Endodermal cell (in vitro differentiated cells): ENCODE data around the gene CLP1. TPM values are rescaled to one million over a fixed set of nuclear protein-coding genes. Genes with fewer than 3 reads are reported as not detected.

Experiments used
- DNase-seq: peaks from one replicate; pipeline ENCODE4 v3.0.0-alpha.2; 2017
- H3K27ac ChIP-seq: 2 replicates; pipeline ENCODE4 v1.5.1; 2013; ENCODE audit warnings: mild to moderate bottlenecking, low read depth, low read length, moderate library complexity
- H3K27me3 ChIP-seq: 2 replicates; pipeline ENCODE4 v1.6.1; 2013; ENCODE audit warnings: mild to moderate bottlenecking, low read length, moderate library complexity; ENCODE audit not compliant: insufficient read depth, control insufficient read depth, poor library complexity, severe bottlenecking
- H3K36me3 ChIP-seq: 2 replicates; pipeline ENCODE4 v1.7.0; 2013; ENCODE audit warnings: mild to moderate bottlenecking, low read length, moderate library complexity; ENCODE audit not compliant: control insufficient read depth, insufficient read depth
- H3K4me1 ChIP-seq: one replicate; pipeline ENCODE4 v1.7.0; 2013; ENCODE audit warnings: low read length; ENCODE audit not compliant: control insufficient read depth, insufficient read depth
- H3K4me3 ChIP-seq: 2 replicates; pipeline ENCODE4 v1.5.1; 2013; ENCODE audit warnings: mild to moderate bottlenecking, low read length, moderate library complexity
- H3K9ac ChIP-seq: 2 replicates; pipeline ENCODE4 v1.6.1; 2013; ENCODE audit warnings: mild to moderate bottlenecking, low read length, moderate library complexity; ENCODE audit not compliant: poor library complexity, severe bottlenecking; ENCODE audit errors: extremely low read depth
- H3K9me3 ChIP-seq: 2 replicates; pipeline ENCODE4 v1.6.1; 2013; ENCODE audit warnings: mild to moderate bottlenecking, low read length, moderate library complexity; ENCODE audit not compliant: control insufficient read depth
- H3K27ac Mint-ChIP-seq: 2 replicates; pipeline ENCODE4 v1.8.0; 2020; ENCODE audit warnings: mixed read lengths
- H3K27me3 Mint-ChIP-seq: 2 replicates; pipeline ENCODE4 v1.8.0; 2021; ENCODE audit warnings: mild to moderate bottlenecking, mixed read lengths; ENCODE audit not compliant: insufficient read depth
- H3K36me3 Mint-ChIP-seq: 2 replicates; pipeline ENCODE4 v1.8.0; 2020; ENCODE audit warnings: low read depth, mixed read lengths
- H3K4me1 Mint-ChIP-seq: 2 replicates; pipeline ENCODE4 v1.8.0; 2020; ENCODE audit warnings: mixed read lengths
- H3K4me3 Mint-ChIP-seq: 2 replicates; pipeline ENCODE4 v1.8.0; 2020; ENCODE audit warnings: mild to moderate bottlenecking, moderate library complexity, mixed read lengths
- H3K9me3 Mint-ChIP-seq: 2 replicates; pipeline ENCODE4 v1.8.0; 2020; ENCODE audit warnings: mild to moderate bottlenecking, mixed read lengths
- CTCF ChIP-seq: fragments of 200-600 bp; sonication (generic); conservative IDR thresholded peaks from 2 replicates; pipeline ENCODE4 v1.5.0; 2021; ENCODE audit warnings: antibody characterized with exemption, mild to moderate bottlenecking
- WGBS, 2 experiments: methylation state at CpG; one replicate each; pipeline versions ENCODE4 v1.1.5 to v1.1.7; 2013; ENCODE audit warnings: missing lambda C conversion rate in 2 of 2, mixed read lengths in 1 of 2; ENCODE audit not compliant: insufficient coverage in 1 of 2, insufficient read length in 1 of 2; 5-methylcytosine and 5-hydroxymethylcytosine counted together
- total RNA-seq, 2 donors: library from RNA; stranded (reverse); fragmentation: NEBNext Ultra II Directional in 1 of 2; extraction: Animal tissue kit (Norgen Biotek cat#: 25700) in 1 of 2; gene quantifications; 2 replicates in 1 of 2; 3 replicates in 1 of 2; pipeline ENCODE4 v1.2.1, GENCODE V29; 2021

CLP1 gene
- total RNA-seq, 2 donors from 2014 or later: 23.7 to 25.2 TPM

GRCh38 chr11:57614234-57614772 lies 43.3 kb upstream of the CLP1 start:
- H3K4me3 ChIP-seq: no peak overlapping the region
- H3K27ac Mint-ChIP-seq: no peak overlapping the region
- peaks cover 2% of the 10 kb centered on the region for H3K9me3 Mint-ChIP-seq
- peaks cover 6% of the 10 kb centered on the region for H3K4me1 Mint-ChIP-seq
- no peak for TF ChIP-seq CTCF
- 80 to 96% methylated on average over 4 to 10 of the region's 10 CpGs for WGBS, 2 experiments
- H3K36me3 ChIP-seq: peaks cover 2% of the 10 kb centered on the region
- H3K27me3 ChIP-seq: no peaks in the 10 kb centered on the region
- no peaks in the 10 kb centered on the region for H3K4me1 ChIP-seq
- no peak for DNase-seq
- no peaks in the 10 kb centered on the region for H3K27me3 Mint-ChIP-seq
- H3K9ac ChIP-seq: no peak overlapping the region
- no peak overlapping the region for H3K4me3 Mint-ChIP-seq
- H3K36me3 Mint-ChIP-seq: peaks cover 41% of the 10 kb centered on the region
- no peak overlapping the region for H3K27ac ChIP-seq
- H3K9me3 ChIP-seq: peaks cover under 1% of the 10 kb centered on the region

- no peak for DNase-seq
- no peaks in the 10 kb centered on the region for H3K27me3 Mint-ChIP-seq
- H3K36me3 Mint-ChIP-seq: peaks cover 36% of the 10 kb centered on the region
- peaks cover 9% of the 10 kb centered on the region for H3K9me3 Mint-ChIP-seq
- H3K9me3 ChIP-seq: peaks cover 10% of the 10 kb centered on the region
- peaks cover 2% of the 10 kb centered on the region for H3K36me3 ChIP-seq
- WGBS, 2 experiments: 89 to 92% methylated on average over 1 of the region's 1 CpG
- H3K4me3 ChIP-seq: no peak overlapping the region
- no peaks in the 10 kb centered on the region for H3K27me3 ChIP-seq
- H3K27ac ChIP-seq: no peak overlapping the region
- H3K4me1 Mint-ChIP-seq: no peaks in the 10 kb centered on the region
- no peaks in the 10 kb centered on the region for H3K4me1 ChIP-seq
- TF ChIP-seq CTCF: no peak
- no peak overlapping the region for H3K9ac ChIP-seq
- H3K27ac Mint-ChIP-seq: no peak overlapping the region
- no peak overlapping the region for H3K4me3 Mint-ChIP-seq
These were observed 42.3 kb upstream of the CLP1 start for GRCh38 chr11:57615308-57615707.

- Mint-ChIP-seq H3K4me1 (no peaks in the 10 kb centered on the region), H3K9me3 (peaks cover 17% of the 10 kb centered on the region), H3K27ac (no peak overlapping the region), H3K27me3 (no peaks in the 10 kb centered on the region), H3K4me3 (no peak overlapping the region), H3K36me3 (peaks cover 30% of the 10 kb centered on the region)
- 85 to 93% methylated on average over 3 of the region's 3 CpGs for WGBS, 2 experiments
- Histone ChIP-seq H3K4me3 (no peak overlapping the region), H3K9ac (no peak overlapping the region), H3K36me3 (peaks cover 2% of the 10 kb centered on the region), H3K4me1 (no peaks in the 10 kb centered on the region), H3K27ac (no peak overlapping the region), H3K9me3 (peaks cover 13% of the 10 kb centered on the region), H3K27me3 (no peaks in the 10 kb centered on the region)
- TF ChIP-seq CTCF: no peak
- DNase-seq: no peak
These were observed 41.0 kb upstream of the CLP1 start for GRCh38 chr11:57616595-57616994.
